ENCODE measurements around the gene TAF4. TPM values are rescaled to one million over a fixed set of nuclear protein-coding genes. Genes with fewer than 3 reads are reported as not detected.

Gene TAF4
- total RNA-seq, 1 donor from 2014 or later, result 28.1 TPM

- Mint-ChIP-seq H3K36me3 (peaks cover 25% of the 10 kb centered on the region), H3K4me1 (no peaks in the 10 kb centered on the region), H3K27ac (no peak overlapping the region), H3K9me3 (peaks cover 7% of the 10 kb centered on the region), H3K4me3 (no peak overlapping the region), H3K27me3 (ENCODE audit: low read depth) (no peaks in the 10 kb centered on the region)
- DNase-seq (ENCODE audit: low spot score in 2 of 2, unreplicated experiment in 2 of 2), result no peak
- TF ChIP-seq, protein P1, sequence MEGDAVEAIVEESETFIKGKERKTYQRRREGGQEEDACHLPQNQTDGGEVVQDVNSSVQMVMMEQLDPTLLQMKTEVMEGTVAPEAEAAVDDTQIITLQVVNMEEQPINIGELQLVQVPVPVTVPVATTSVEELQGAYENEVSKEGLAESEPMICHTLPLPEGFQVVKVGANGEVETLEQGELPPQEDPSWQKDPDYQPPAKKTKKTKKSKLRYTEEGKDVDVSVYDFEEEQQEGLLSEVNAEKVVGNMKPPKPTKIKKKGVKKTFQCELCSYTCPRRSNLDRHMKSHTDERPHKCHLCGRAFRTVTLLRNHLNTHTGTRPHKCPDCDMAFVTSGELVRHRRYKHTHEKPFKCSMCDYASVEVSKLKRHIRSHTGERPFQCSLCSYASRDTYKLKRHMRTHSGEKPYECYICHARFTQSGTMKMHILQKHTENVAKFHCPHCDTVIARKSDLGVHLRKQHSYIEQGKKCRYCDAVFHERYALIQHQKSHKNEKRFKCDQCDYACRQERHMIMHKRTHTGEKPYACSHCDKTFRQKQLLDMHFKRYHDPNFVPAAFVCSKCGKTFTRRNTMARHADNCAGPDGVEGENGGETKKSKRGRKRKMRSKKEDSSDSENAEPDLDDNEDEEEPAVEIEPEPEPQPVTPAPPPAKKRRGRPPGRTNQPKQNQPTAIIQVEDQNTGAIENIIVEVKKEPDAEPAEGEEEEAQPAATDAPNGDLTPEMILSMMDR (IDR thresholded peaks at IDR 0.05; ENCODE audit: unreplicated experiment), result no peak
These were observed 88.8 kb downstream of the TAF4 start for GRCh38 chr20:61976644-61977418.

DNA sequence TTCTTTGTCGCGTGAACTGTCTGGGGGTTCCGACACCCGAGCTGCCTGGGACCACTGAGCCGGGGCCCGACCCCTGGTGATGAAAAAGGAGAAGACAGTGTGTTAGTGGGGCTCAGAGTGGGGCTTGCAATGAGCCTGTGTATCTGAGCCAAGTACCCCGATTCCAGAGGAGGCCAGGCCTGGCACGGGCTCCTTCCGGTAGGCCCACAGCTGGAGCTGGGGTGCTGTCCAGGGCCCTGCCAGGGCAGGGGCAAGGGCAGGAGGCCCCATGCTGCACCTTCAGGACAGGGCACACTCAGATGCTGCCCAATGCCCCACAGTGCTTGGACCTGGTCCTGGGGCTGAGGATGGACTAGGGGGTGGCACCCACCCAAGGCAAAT is 89.4 kb downstream of the TAF4 start:
- Mint-ChIP-seq H3K36me3 (peaks cover 26% of the 10 kb centered on the region), H3K27ac (no peak overlapping the region), H3K9me3 (peaks cover 7% of the 10 kb centered on the region), H3K4me1 (no peaks in the 10 kb centered on the region), H3K4me3 (no peak overlapping the region), H3K27me3 (ENCODE audit: low read depth) (no peaks in the 10 kb centered on the region)
- TF ChIP-seq, protein P1 (IDR thresholded peaks at IDR 0.05; ENCODE audit: unreplicated experiment), result no peak
- no peak for DNase-seq (ENCODE audit: low spot score in 2 of 2, unreplicated experiment in 2 of 2)

- no peak overlapping the region for H3K4me3 Mint-ChIP-seq
- no peaks in the 10 kb centered on the region for H3K4me1 Mint-ChIP-seq
- H3K9me3 Mint-ChIP-seq, result peaks cover 7% of the 10 kb centered on the region
- H3K27ac Mint-ChIP-seq, result no peak overlapping the region
- H3K36me3 Mint-ChIP-seq, result peaks cover 26% of the 10 kb centered on the region
- TF ChIP-seq, protein P1 (IDR thresholded peaks at IDR 0.05; ENCODE audit: unreplicated experiment), result no peak
- H3K27me3 Mint-ChIP-seq (ENCODE audit: low read depth), result no peaks in the 10 kb centered on the region
- no peak for DNase-seq (ENCODE audit: low spot score in 2 of 2, unreplicated experiment in 2 of 2)
These were observed 90.1 kb downstream of the TAF4 start for GRCh38 chr20:61975407-61976129.

GRCh38 chr20:61974357-61974665 is 91.4 kb downstream of the TAF4 start:
- H3K4me1 Mint-ChIP-seq, result no peaks in the 10 kb centered on the region
- peaks cover 30% of the 10 kb centered on the region for H3K36me3 Mint-ChIP-seq
- H3K9me3 Mint-ChIP-seq, result peaks cover 10% of the 10 kb centered on the region
- DNase-seq (ENCODE audit: low spot score in 2 of 2, unreplicated experiment in 2 of 2), result no peak
- no peak overlapping the region for H3K4me3 Mint-ChIP-seq
- H3K27ac Mint-ChIP-seq, result no peak overlapping the region
- TF ChIP-seq, protein P1 (IDR thresholded peaks at IDR 0.05; ENCODE audit: unreplicated experiment), result no peak
- no peaks in the 10 kb centered on the region for H3K27me3 Mint-ChIP-seq (ENCODE audit: low read depth)

- Mint-ChIP-seq H3K27ac (no peak overlapping the region), H3K36me3 (peaks cover 30% of the 10 kb centered on the region), H3K4me3 (no peak overlapping the region), H3K9me3 (peaks cover 10% of the 10 kb centered on the region), H3K27me3 (ENCODE audit: low read depth) (no peaks in the 10 kb centered on the region), H3K4me1 (no peaks in the 10 kb centered on the region)
- DNase-seq (ENCODE audit: low spot score in 2 of 2, unreplicated experiment in 2 of 2), result no peak
- TF ChIP-seq, protein P1 (IDR thresholded peaks at IDR 0.05; ENCODE audit: unreplicated experiment), result no peak
These were observed 91.9 kb downstream of the TAF4 start for GRCh38 chr20:61973515-61974356.
